Pancreas (tissue), 10 donors: ENCODE results near the gene GAS6. TPM values are rescaled to one million over a fixed set of nuclear protein-coding genes. Genes with fewer than 3 reads are reported as not detected.

Source experiments
- ATAC-seq, 4 donors: fragments of 200-7000 bp; cut with Tn5 transposase; one replicate each; pipeline versions ENCODE4 v1.8.0 to v1.9.1; 2020; ENCODE audit warnings: mild to moderate bottlenecking in 4 of 4, moderate library complexity in 4 of 4
- DNase-seq, 6 donors: peaks; one replicate each; pipeline ENCODE4 v3.0.0-alpha.2; 2020
- FAIRE-seq: peaks from 2 replicates; lab custom pipeline; 2012; peaks lifted over from hg19 to GRCh38; lab: Jason Lieb, UNC
- H3K27ac ChIP-seq, 4 donors: fragments of 200-600 bp; sonication (generic); 1 replicate in 3 of 4; 2 replicates in 1 of 4; pipeline versions ENCODE4 v1.5.0 to v1.8.0; 2020
- H3K27me3 ChIP-seq, 4 donors: fragments of 200-600 bp; one replicate each; pipeline ENCODE4 v1.8.0; 2021
- H3K36me3 ChIP-seq, 3 donors: fragments of 200-600 bp; sonication (generic) in 1 of 3; one replicate each; pipeline versions ENCODE4 v1.5.0 to v1.8.0; 2020 to 2021
- H3K4me1 ChIP-seq, 3 donors: fragments of 200-600 bp; one replicate each; pipeline ENCODE4 v1.8.0; 2021
- H3K4me3 ChIP-seq, 4 donors: fragments of 200-600 bp; sonication (generic) in 2 of 4; one replicate each; pipeline versions ENCODE4 v1.5.0 to v1.8.0; 2020 to 2021
- H3K9me3 ChIP-seq, 4 donors: fragments of 200-600 bp; one replicate each; pipeline ENCODE4 v1.8.0; 2021
- CTCF ChIP-seq, 4 donors: fragments of 200-600 bp; sonication (generic) in 3 of 4; IDR thresholded peaks; one replicate each; pipeline versions ENCODE4 v1.5.0 to v1.8.0; 2021; ENCODE audit warnings: antibody characterized with exemption in 4 of 4
- WGBS, 2 donors: extraction: QIAGEN DNeasy Blood & Tissue Kit; methylation state at CpG; one replicate each; pipeline ENCODE4 v1.1.7; 2013; 5-methylcytosine and 5-hydroxymethylcytosine counted together
- intact Hi-C, 3 donors: fragments of 100-400 bp; cut with DNase I; formaldehyde crosslinking; loops; one replicate each; pipeline versions ENCODE4 v1.11.1 to v1.14.2; 2022
- polyA plus RNA-seq, 2 donors: library from polyadenylated mRNA; stranded (reverse); fragments of 200-250 nt; gene quantifications; one replicate each; pipeline ENCODE4 v1.2.3, GENCODE V29; 2013
- total RNA-seq, 6 donors: library from RNA; stranded (reverse); fragmentation: NEBNext Ultra II Directional in 4 of 6; extraction: Animal tissue kit (Norgen Biotek cat#: 25700) in 4 of 6; gene quantifications; one replicate each; pipeline versions ENCODE4 v1.2.1 to v1.2.4, GENCODE V29; 2021 to 2023
- donor health status: healthy with polysubstance abuse.
- donor health status: DM: no; HTN: no; CAD: no; lungs with moderate emphysema.
- donor health status: DM: no; HTN: no; CAD: no.
- donor health status: control.
- donor health status: control.
- donor health status: Bipolar disorder and iron deficiency.
- donor health status: DM: yes; HTN: yes; CAD: no.
- donor health status: DM: no; HTN: no; CAD: no.
- donor health status: DM: no; HTN: no; CAD: no.
- donor health status: DM: yes; HTN: yes; CAD: no.

Gene GAS6
- total and polyA plus RNA-seq, 8 donors: 24.3 to 124 (median 42.2) TPM

- no peak for TF ChIP-seq CTCF (IDR thresholded peaks at IDR 0.05)
- intact Hi-C loops: no loop called here
- Histone ChIP-seq H3K4me1 (peaks cover 8 to 11% (median 10%) of the 10 kb centered on the region in 3 donors), H3K9me3 (no peaks in the 10 kb centered on the region), H3K27ac (no peak overlapping the region), H3K36me3 (no peaks in the 10 kb centered on the region), H3K4me3 (no peak overlapping the region), H3K27me3 (no peaks in the 10 kb centered on the region)
- FAIRE-seq (no peak), DNase-seq (no peak), ATAC-seq (no peak)
- 79 to 92% methylated on average over 21 of the region's 21 CpGs for WGBS, 2 donors
Measured at GRCh38 chr13:113877149-113877990, 13.5 kb upstream of the GAS6 start.

GRCh38 chr13:113876346-113877148, 12.7 kb upstream of the GAS6 start:
- Histone ChIP-seq H3K9me3 (no peaks in the 10 kb centered on the region), H3K4me3 (no peak overlapping the region), H3K36me3 (no peaks in the 10 kb centered on the region), H3K4me1 (peaks cover 0 to 6% (median 6%) of the 10 kb centered on the region in 3 donors), H3K27me3 (no peaks in the 10 kb centered on the region), H3K27ac (no peak overlapping the region)
- DNase-seq (no peak), ATAC-seq (no peak), FAIRE-seq (no peak)
- no peak for TF ChIP-seq CTCF (IDR thresholded peaks at IDR 0.05)
- 69 to 81% methylated on average over 18 of the region's 18 CpGs for WGBS, 2 donors
- intact Hi-C loops: no loop called here

GRCh38 chr13:113875837-113876281, 12.0 kb upstream of the GAS6 start:
- no peak for DNase-seq
- WGBS, 2 donors: 63 to 88% methylated on average over 11 of the region's 11 CpGs
- Histone ChIP-seq H3K9me3 (no peaks in the 10 kb centered on the region), H3K4me1 (no peaks in the 10 kb centered on the region), H3K36me3 (no peaks in the 10 kb centered on the region), H3K4me3 (no peak overlapping the region), H3K27me3 (no peaks in the 10 kb centered on the region), H3K27ac (no peak overlapping the region)
- TF ChIP-seq CTCF (IDR thresholded peaks at IDR 0.05): no peak
- no peak for ATAC-seq
- intact Hi-C loops: no loop called here
- no peak for FAIRE-seq

- no peak for TF ChIP-seq CTCF (IDR thresholded peaks at IDR 0.05)
- FAIRE-seq (no peak), DNase-seq (no peak)
Measured at GRCh38 chr13:113875429-113875815, 11.5 kb upstream of the GAS6 start.

More at GRCh38 chr13:113875429-113875815, 11.5 kb upstream of the GAS6 start:
- WGBS, 2 donors: 82 to 94% methylated on average over 8 of the region's 8 CpGs
- Histone ChIP-seq H3K36me3 (no peaks in the 10 kb centered on the region), H3K27ac (no peak overlapping the region), H3K9me3 (no peaks in the 10 kb centered on the region), H3K27me3 (no peaks in the 10 kb centered on the region), H3K4me1 (no peaks in the 10 kb centered on the region), H3K4me3 (no peak overlapping the region)
- intact Hi-C loops: no loop called here
- ATAC-seq: no peak
